Activated B cell treated with CpG ODN at 0.5 μM for 24 hours (primary cell): ENCODE measurements around the gene CNNM4. TPM values are rescaled to one million over a fixed set of nuclear protein-coding genes. Genes with fewer than 3 reads are reported as not detected.

Experiments used
- ATAC-seq: fragments of 200-7000 bp; cut with Tn5 transposase; one replicate; pipeline ENCODE4 v1.10.0; 2021; ENCODE audit warnings: low read depth, mild to moderate bottlenecking, moderate library complexity
- CTCF ChIA-PET: fragments of 350-600 bp; sonication (Branson Sonifier 250); formaldehyde crosslinking; loops from one replicate; lab custom pipeline; 2021; ENCODE audit warnings: antibody characterized with exemption; lab: Charles Lee
- POLR2A ChIA-PET: fragments of 350-600 bp; sonication (Branson Sonifier 250); formaldehyde crosslinking; loops from one replicate; lab custom pipeline; 2021; ENCODE audit warnings: antibody characterized with exemption; lab: Charles Lee
- DNase-seq: peaks from one replicate; pipeline ENCODE4 v3.0.0; 2022
- H3K27ac Mint-ChIP-seq: one replicate; pipeline ENCODE4 v1.8.0; 2020; ENCODE audit warnings: mixed read lengths
- H3K27me3 Mint-ChIP-seq: one replicate; pipeline ENCODE4 v1.8.0; 2021; ENCODE audit warnings: mixed read lengths
- H3K36me3 Mint-ChIP-seq: one replicate; pipeline ENCODE4 v1.8.0; 2021; ENCODE audit warnings: low read depth, mixed read lengths
- H3K4me1 Mint-ChIP-seq: one replicate; pipeline ENCODE4 v1.8.0; 2021; ENCODE audit warnings: mixed read lengths
- H3K4me3 Mint-ChIP-seq: one replicate; pipeline ENCODE4 v1.8.0; 2020; ENCODE audit warnings: mild to moderate bottlenecking, mixed read lengths
- H3K9me3 Mint-ChIP-seq: one replicate; pipeline ENCODE4 v1.8.0; 2020; ENCODE audit warnings: mixed read lengths
- CTCF ChIP-seq: fragments of 200-600 bp; IDR thresholded peaks from one replicate; pipeline ENCODE4 v1.8.0; 2022; ENCODE audit warnings: antibody characterized with exemption, mild to moderate bottlenecking
- intact Hi-C: fragments of 100-400 bp; cut with micrococcal nuclease; formaldehyde crosslinking; loops from one replicate; pipeline ENCODE4 v1.15.1; 2024
- total RNA-seq: library from RNA; stranded (reverse); gene quantifications from 2 replicates; pipeline ENCODE4 v1.2.3, GENCODE V29; 2022

Gene CNNM4
- total RNA-seq, 1 donor from 2014 or later: 10.0 TPM

- intact Hi-C loops: no loop called here
- ATAC-seq: no peak
- no peak for TF ChIP-seq CTCF
- Mint-ChIP-seq H3K27me3 (no peaks in the 10 kb centered on the region), H3K4me3 (no peak overlapping the region), H3K4me1 (no peaks in the 10 kb centered on the region), H3K27ac (no peak overlapping the region), H3K36me3 (peaks cover 49% of the 10 kb centered on the region), H3K9me3 (no peaks in the 10 kb centered on the region)
- DNase-seq: no peak
- POLR2A ChIA-PET: no interaction called here
- CTCF ChIA-PET: no interaction called here
These were observed 33.3 kb upstream of the CNNM4 start for GRCh38 chr2:96727431-96727830.

GRCh38 chr2:96729748-96730147 lies 31.0 kb upstream of the CNNM4 start:
- ATAC-seq (no peak), DNase-seq (no peak)
- Mint-ChIP-seq H3K4me1 (no peaks in the 10 kb centered on the region), H3K9me3 (no peaks in the 10 kb centered on the region), H3K36me3 (peaks cover 61% of the 10 kb centered on the region), H3K27me3 (no peaks in the 10 kb centered on the region), H3K4me3 (no peak overlapping the region), H3K27ac (no peak overlapping the region)
- ChIA-PET CTCF (no interaction called here), POLR2A (interaction anchor here (0.8 kb wide), 1 partner anchor 33 kb away, joined by 3 read pairs; no protein-coding TSS in a partner anchor)
- intact Hi-C loops: no loop called here
- no peak for TF ChIP-seq CTCF

- no peak overlapping the region for H3K4me3 Mint-ChIP-seq
- no peaks in the 10 kb centered on the region for H3K4me1 Mint-ChIP-seq
- POLR2A ChIA-PET: no interaction called here
- H3K27me3 Mint-ChIP-seq: no peaks in the 10 kb centered on the region
- TF ChIP-seq CTCF: no peak
- no peaks in the 10 kb centered on the region for H3K9me3 Mint-ChIP-seq
- ATAC-seq (no peak), DNase-seq (no peak)
- peaks cover 62% of the 10 kb centered on the region for H3K36me3 Mint-ChIP-seq
- CTCF ChIA-PET: no interaction called here
- H3K27ac Mint-ChIP-seq: no peak overlapping the region
- intact Hi-C loops: no loop called here
These were observed 30.5 kb upstream of the CNNM4 start for GRCh38 chr2:96730212-96730611.

GRCh38 chr2:96733931-96734330 lies 26.8 kb upstream of the CNNM4 start:
- Mint-ChIP-seq H3K9me3 (no peaks in the 10 kb centered on the region), H3K27me3 (no peaks in the 10 kb centered on the region), H3K4me1 (peaks cover 11% of the 10 kb centered on the region), H3K36me3 (peaks cover 53% of the 10 kb centered on the region), H3K27ac (no peak overlapping the region), H3K4me3 (no peak overlapping the region)
- POLR2A ChIA-PET: no interaction called here
- TF ChIP-seq CTCF: no peak
- ATAC-seq (no peak), DNase-seq (no peak)
- intact Hi-C loops: no loop called here
- CTCF ChIA-PET: no interaction called here

- no peaks in the 10 kb centered on the region for H3K9me3 Mint-ChIP-seq
- no peak for TF ChIP-seq CTCF
- no peak overlapping the region for H3K4me3 Mint-ChIP-seq
- no peak overlapping the region for H3K27ac Mint-ChIP-seq
- POLR2A ChIA-PET: no interaction called here
- ATAC-seq (no peak), DNase-seq (no peak)
- CTCF ChIA-PET: interaction anchor here (1.0 to 1.6 kb wide), 2 partner anchors 28 to 50 kb away, joined by 3 to 4 read pairs; no protein-coding TSS in a partner anchor
- H3K27me3 Mint-ChIP-seq: no peaks in the 10 kb centered on the region
- peaks cover 55% of the 10 kb centered on the region for H3K36me3 Mint-ChIP-seq
- intact Hi-C loops: no loop called here
- H3K4me1 Mint-ChIP-seq: peaks cover 22% of the 10 kb centered on the region
These were observed 25.7 kb upstream of the CNNM4 start for GRCh38 chr2:96734880-96735583.
